Activated CD4-positive, alpha-beta T cell treated with anti-CD3 and anti-CD28 coated beads, Interleukin-2, Interleukin-4, amounts not matched to agents 100 ng/mL and 50 ng/mL, durations not matched to agents 16 hours and 8 hours (primary cell): ENCODE results near the gene TAMALIN.
"Not testable (repeated sequence)": the region's sequence is repeated elsewhere in the genome, so short reads cannot be mapped to it uniquely, and the experiment has no call there.

Experiments used
- DNase-seq: peaks from one replicate; pipeline ENCODE4 v3.0.0-alpha.2; 2020; ENCODE audit warnings: low spot score

TAMALIN gene

GRCh38 chr12:52006726-52007157 lies at the start of gene TAMALIN:
Gene TAMALIN (plus strand): TSS chr12:52006946. CDS start chr12:52007020, 74 bp downstream.
- no peak for DNase-seq

- DNase-seq: no peak
These were observed 48.2 kb upstream of the TAMALIN start for GRCh38 chr12:51958542-51958941.

- DNase-seq: no peak
These were observed 47.5 kb upstream of the TAMALIN start for GRCh38 chr12:51959211-51959610.

- DNase-seq: no peak
These were observed 46.8 kb upstream of the TAMALIN start for GRCh38 chr12:51959921-51960320.

GRCh38 chr12:51960488-51960887 lies 46.3 kb upstream of the TAMALIN start:
- DNase-seq: no peak

- no peak for DNase-seq
These were observed 45.9 kb upstream of the TAMALIN start for GRCh38 chr12:51960890-51961289.

- DNase-seq: no peak
These were observed 44.9 kb upstream of the TAMALIN start for GRCh38 chr12:51961834-51962233.

- no peak for DNase-seq
These were observed 44.0 kb upstream of the TAMALIN start for GRCh38 chr12:51962737-51963136.

- DNase-seq: no peak
These were observed 43.3 kb upstream of the TAMALIN start for GRCh38 chr12:51963477-51963876.

- DNase-seq: no peak
These were observed 37.1 kb upstream of the TAMALIN start for GRCh38 chr12:51969643-51970042.

- peak; percentile 94 for DNase-seq
These were observed 35.7 kb upstream of the TAMALIN start for GRCh38 chr12:51970904-51971646.

- DNase-seq: peak; percentile 52
These were observed 34.9 kb upstream of the TAMALIN start for GRCh38 chr12:51971679-51972421.

- no peak for DNase-seq
These were observed 34.3 kb upstream of the TAMALIN start for GRCh38 chr12:51972422-51972812.

- peak; percentile 80 for DNase-seq
These were observed 33.9 kb upstream of the TAMALIN start for GRCh38 chr12:51972849-51973273.

GRCh38 chr12:51973560-51973959 lies 33.2 kb upstream of the TAMALIN start:
- DNase-seq: no peak

GRCh38 chr12:51974646-51975045 lies 32.1 kb upstream of the TAMALIN start:
- no peak for DNase-seq

GRCh38 chr12:51975196-51975595 lies 31.6 kb upstream of the TAMALIN start:
- no peak for DNase-seq

- DNase-seq: no peak
These were observed 30.2 kb upstream of the TAMALIN start for GRCh38 chr12:51976376-51977160.

GRCh38 chr12:51977320-51977753 lies 29.4 kb upstream of the TAMALIN start:
- no peak for DNase-seq

- not testable (repeated sequence) for DNase-seq
These were observed 27.4 kb upstream of the TAMALIN start for GRCh38 chr12:51979306-51979705.

GRCh38 chr12:51980051-51980808 lies 26.5 kb upstream of the TAMALIN start:
- peak; percentile 62 for DNase-seq

- no peak for DNase-seq
These were observed 26.0 kb upstream of the TAMALIN start for GRCh38 chr12:51980809-51981127.
